Measurements from ENCODE around the gene SLC26A4. TPM values are rescaled to one million over a fixed set of nuclear protein-coding genes. Genes with fewer than 3 reads are reported as not detected.

Gene SLC26A4
- total and polyA plus RNA-seq, 10 of the 15 experiments (the other 5 are each of a cell fraction or from before 2014, with no cell fraction given): 0.01 to 0.18 (median 0.08) TPM; not detected in 5

GRCh38 chr7:107697321-107698049, 36.9 kb downstream of the SLC26A4 start (continued):
- no peak for TF ChIP-seq E2F8 (IDR thresholded peaks at IDR 0.05; ENCODE audit: low read depth, partially characterized antibody)
- no peak for TF ChIP-seq ATF2 (IDR thresholded peaks at IDR 0.05; ENCODE audit: low read length)
- no peak for TF ChIP-seq BCL11A (IDR thresholded peaks at IDR 0.05; ENCODE audit: low read depth, low read length)
- TF ChIP-seq LARP7 (IDR thresholded peaks at IDR 0.05): no peak
- no peak for TF ChIP-seq WRNIP1 (IDR thresholded peaks at IDR 0.05; ENCODE audit: borderline replicate concordance, low read depth, low read length)

GRCh38 chr7:107700570-107700969, 39.9 kb downstream of the SLC26A4 start:
- Histone ChIP-seq H3K9me3 (replicated peaks; ENCODE audit: control insufficient read depth, insufficient read depth, low read length) (no peaks in the 10 kb centered on the region), H3K9ac (ENCODE audit: control insufficient read depth, insufficient read depth, low read length) (no peak overlapping the region), H3K27me3 (replicated peaks in 1 of 2; ENCODE audit: control insufficient read depth in 2 of 2, insufficient read depth in 2 of 2, low read length in 1 of 2) (peaks cover 2% of the 10 kb centered on the region in 2 experiments; a peak in 3 of 4 replicates), H4K20me1 (ENCODE audit: control insufficient read depth, insufficient read depth) (no peaks in the 10 kb centered on the region), H3K27ac (ENCODE audit: control insufficient read depth, insufficient read depth) (no peak overlapping the region), H3K4me2 (ENCODE audit: control insufficient read depth, insufficient read depth) (no peak overlapping the region), H3K4me1 (ENCODE audit: control insufficient read depth, insufficient read depth, low read length) (no peaks in the 10 kb centered on the region), H3K36me3 (ENCODE audit: control insufficient read depth in 2 of 2, insufficient read depth in 2 of 2, low read length in 1 of 2) (no peaks in the 10 kb centered on the region), H3K79me2 (ENCODE audit: control insufficient read depth, insufficient read depth, low read length) (no peaks in the 10 kb centered on the region), H2AFZ (ENCODE audit: control insufficient read depth, low read depth, low read length) (no peak overlapping the region), H3K4me3 (no peak overlapping the region)
- SMC1A ChIA-PET (ENCODE audit: uncharacterized antibody, unreplicated experiment): no interaction called here
- ATAC-seq: no peak
- BruUV-seq (replicated peaks): no TSS peak
- no peak for DNase-seq (ENCODE audit: low read depth, low spot score)
- intact Hi-C loops (cut with micrococcal nuclease; ENCODE audit: unreplicated experiment) (no loop called here), in situ Hi-C loops (cut with MboI) (no loop called here)
- POLR2A ChIA-PET: no interaction called here
- CTCF ChIA-PET: interaction anchor here (1.0 kb wide), 1 partner anchor 25 kb away, joined by 3 read pairs; no protein-coding TSS in a partner anchor
- RAD21 ChIA-PET (ENCODE audit: unreplicated experiment): no interaction called here
- no peak for FAIRE-seq
- no peak for TF ChIP-seq SMC3 (IDR thresholded peaks at IDR 0.05; ENCODE audit: borderline replicate concordance, low read length)
- TF ChIP-seq EED (IDR thresholded peaks at IDR 0.05; ENCODE audit: low read depth): no peak
- no peak for TF ChIP-seq JUNB (IDR thresholded peaks at IDR 0.05)
- TF ChIP-seq ZZZ3 (IDR thresholded peaks at IDR 0.05; ENCODE audit: control insufficient read depth, insufficient read length, low read depth): no peak
- no peak for TF ChIP-seq BCL3 (IDR thresholded peaks at IDR 0.05; ENCODE audit: borderline replicate concordance, insufficient read depth, low read depth, low read length, poor library complexity, severe bottlenecking)
- no peak for TF ChIP-seq HSF1 (IDR thresholded peaks at IDR 0.05; ENCODE audit: low read depth, low read length)
- no peak for TF ChIP-seq ZNF274 (IDR thresholded peaks at IDR 0.05; ENCODE audit: insufficient read depth, insufficient read length)
- TF ChIP-seq IRF3 (IDR thresholded peaks at IDR 0.05): no peak
- no peak for TF ChIP-seq MEF2A (IDR thresholded peaks at IDR 0.05; ENCODE audit: insufficient read depth, low read depth, low read length)
